SK-N-MC (cell line): Measurements from ENCODE around the gene INPP5A.

ENCODE experiments used
- EZH2 ChIP-seq: fragments of 200-600 bp; sonication (generic); IDR thresholded peaks from one replicate; pipeline ENCODE4 v1.6.1; 2017; ENCODE audit warnings: antibody characterized with exemption
- POLR2AphosphoS5 ChIP-seq: IDR thresholded peaks from 2 replicates; pipeline ENCODE4 v1.6.1; 2012; ENCODE audit warnings: mild to moderate bottlenecking, low read depth, low read length, borderline replicate concordance

GRCh38 chr10:132557696-132558515 lies 20.3 kb downstream of the INPP5A start:
- no peak for TF ChIP-seq EZH2
- TF ChIP-seq POLR2AphosphoS5 = no peak
